ENCODE results near the gene LY86.

LY86 gene

DNA sequence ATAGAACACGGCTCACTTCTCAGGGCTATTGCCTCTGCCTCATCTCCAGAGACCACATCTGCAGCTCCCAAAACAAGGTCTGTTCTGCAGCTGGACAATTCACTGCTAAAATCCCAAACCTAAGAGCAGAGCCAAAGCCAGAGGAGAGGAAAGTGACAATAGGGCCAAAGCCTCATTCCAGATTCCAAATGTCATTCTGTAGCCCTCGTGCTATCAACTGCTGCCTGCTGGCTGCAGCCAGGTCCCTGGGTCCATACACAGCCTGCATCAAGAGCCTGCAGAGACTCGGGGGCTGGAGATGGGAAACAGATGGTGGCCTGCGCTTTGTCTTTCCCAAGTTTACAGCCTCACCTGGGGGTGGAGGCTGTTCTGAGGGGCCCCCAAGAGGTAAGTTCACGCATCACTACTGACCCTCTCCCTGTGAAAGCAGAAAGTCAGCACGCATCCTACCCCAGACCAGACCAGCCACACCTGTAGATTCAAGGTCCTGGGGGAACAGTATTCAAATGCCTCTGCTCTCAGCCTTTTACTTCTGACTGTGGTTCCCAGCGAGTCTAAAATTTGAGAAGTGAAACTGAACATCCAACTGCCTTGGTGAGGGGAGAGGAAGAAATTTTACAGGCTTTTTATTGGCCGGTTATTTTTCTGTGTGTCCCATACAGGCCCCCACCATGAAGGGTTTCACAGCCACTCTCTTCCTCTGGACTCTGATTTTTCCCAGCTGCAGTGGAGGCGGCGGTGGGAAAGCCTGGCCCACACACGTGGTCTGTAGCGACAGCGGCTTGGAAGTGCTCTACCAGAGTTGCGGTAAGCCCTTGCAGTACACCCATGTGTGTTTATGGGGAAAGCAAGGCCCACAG, at the start of gene LY86:
TSS of gene LY86 (plus strand) at position 657 of the 860 bp plus-strand sequence. CDS start at position 672, 15 bp downstream.
- DNase-seq: no peak

DNA sequence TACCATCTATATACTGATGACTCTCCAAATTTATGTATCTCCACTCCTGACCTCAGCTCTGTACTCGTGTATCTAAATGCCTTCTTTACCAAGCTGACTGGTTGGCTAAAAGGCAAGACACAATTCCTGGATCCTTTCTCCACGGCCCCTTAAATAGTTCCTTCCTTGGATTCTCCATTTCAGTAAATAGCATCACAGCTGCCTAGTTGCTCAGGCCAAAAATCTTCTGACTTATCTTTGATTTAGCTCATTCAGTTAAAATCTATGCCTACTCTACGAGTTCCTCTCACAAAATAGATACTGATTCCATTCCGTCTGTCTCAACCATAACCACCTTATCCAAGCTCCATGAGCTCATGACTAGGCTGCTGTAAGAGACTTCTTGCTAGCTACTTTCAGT, 49.5 kb upstream of the LY86 start:
- no peak for DNase-seq

GRCh38 chr6:6542357-6542756, 46.2 kb upstream of the LY86 start:
- no peak for DNase-seq

GRCh38 chr6:6543181-6543879, 45.2 kb upstream of the LY86 start:
- no peak for DNase-seq

DNA sequence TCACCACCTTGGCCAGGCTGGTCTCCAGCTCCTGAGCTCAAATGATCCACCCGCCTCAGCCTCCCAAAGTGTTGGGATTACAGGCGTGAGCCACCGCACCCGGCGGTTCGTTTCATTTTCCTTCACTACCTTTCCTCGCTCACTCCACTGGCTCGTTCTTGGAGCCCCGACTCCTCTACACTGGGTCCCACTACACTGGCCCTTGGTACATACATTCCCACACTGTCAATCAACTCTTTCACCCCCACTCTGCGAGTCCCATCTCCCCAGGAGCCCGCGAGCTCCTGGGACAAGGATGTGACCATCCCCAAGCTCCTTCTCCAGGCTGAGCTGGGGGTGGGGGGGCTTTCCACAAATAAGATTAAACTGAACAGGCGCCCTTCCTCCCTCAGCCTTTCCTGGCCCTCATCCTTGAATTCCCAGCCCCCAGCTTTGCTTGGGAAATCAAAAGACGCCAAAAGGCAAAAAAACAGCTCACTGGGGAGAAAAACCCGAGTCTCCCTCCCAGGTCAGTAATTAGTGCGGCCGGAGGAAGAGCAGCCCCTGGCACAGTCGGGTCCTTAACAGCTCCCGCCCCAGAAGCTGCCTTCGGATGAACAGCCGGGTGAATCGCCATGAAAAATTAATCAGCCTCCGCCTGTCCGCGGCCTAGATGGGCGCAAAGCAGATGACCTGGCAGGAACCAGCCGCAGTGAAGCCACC, 42.8 kb upstream of the LY86 start:
- DNase-seq: peak; percentile 69

- peak; percentile 73 for DNase-seq
Measured at GRCh38 chr6:6546318-6547109, 42.0 kb upstream of the LY86 start.

DNA sequence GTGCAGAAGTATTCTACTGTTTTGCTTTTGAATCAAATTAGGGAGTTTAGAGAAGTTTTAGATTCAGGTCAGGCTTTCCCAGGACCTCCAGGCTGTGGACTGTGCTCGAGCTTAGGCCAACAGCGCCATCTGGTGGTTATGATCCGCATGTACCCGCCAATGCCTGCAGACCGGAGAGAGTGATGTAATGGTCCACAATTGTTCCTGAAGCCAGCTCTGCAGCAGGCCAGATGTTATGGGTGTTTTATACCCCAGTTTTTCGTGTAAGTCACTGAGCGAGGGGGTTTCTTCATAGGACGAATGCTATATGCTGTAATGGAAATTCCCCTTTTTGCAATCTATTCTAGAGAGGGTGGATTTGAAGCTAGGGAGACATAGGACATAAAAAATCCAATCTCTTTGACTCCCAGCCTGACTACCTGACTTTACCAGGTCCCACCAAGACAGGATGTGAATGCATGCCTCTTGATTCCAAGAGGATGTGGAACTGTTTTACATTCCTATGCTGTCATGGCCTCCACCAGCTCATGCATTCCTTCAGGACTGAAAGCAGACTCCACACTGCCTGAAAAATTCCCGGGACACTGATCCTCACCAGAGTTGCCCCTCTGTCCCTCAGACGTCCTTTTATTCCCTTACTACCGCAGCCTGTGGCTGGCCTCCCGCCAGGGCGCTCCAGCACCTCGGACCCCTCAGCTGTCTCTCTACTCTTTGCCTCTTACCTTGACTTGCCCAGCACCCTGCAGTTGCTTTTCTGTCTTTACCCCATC, 41.2 kb upstream of the LY86 start:
- DNase-seq: peak; percentile 94

- no peak for DNase-seq
Measured at GRCh38 chr6:6556161-6556737, 32.3 kb upstream of the LY86 start.

- peak; percentile 79 for DNase-seq
Measured at GRCh38 chr6:6556738-6557503, 31.6 kb upstream of the LY86 start.

GRCh38 chr6:6557504-6557839, 31.0 kb upstream of the LY86 start:
- no peak for DNase-seq

DNA sequence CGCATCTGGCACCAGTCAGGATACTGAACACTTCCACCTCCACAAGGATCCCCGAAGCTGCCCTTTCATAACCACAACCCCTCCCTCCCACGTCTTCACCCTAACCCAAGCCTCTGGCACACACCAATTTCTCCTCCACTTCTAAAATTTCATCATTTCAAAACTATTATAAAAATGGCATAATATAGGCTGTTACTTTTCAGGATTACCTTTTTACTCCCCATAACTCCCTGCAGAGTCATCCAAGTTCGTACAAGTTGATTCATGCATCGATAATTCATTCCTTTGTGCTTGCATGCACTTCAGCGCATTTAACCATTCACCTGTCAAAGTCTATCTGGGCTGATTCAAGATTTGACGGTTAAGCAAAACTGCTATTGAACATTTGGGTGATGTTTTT, 30.6 kb upstream of the LY86 start:
- no peak for DNase-seq

- no peak for DNase-seq
Measured at GRCh38 chr6:6559994-6560570, 28.4 kb upstream of the LY86 start.

DNA sequence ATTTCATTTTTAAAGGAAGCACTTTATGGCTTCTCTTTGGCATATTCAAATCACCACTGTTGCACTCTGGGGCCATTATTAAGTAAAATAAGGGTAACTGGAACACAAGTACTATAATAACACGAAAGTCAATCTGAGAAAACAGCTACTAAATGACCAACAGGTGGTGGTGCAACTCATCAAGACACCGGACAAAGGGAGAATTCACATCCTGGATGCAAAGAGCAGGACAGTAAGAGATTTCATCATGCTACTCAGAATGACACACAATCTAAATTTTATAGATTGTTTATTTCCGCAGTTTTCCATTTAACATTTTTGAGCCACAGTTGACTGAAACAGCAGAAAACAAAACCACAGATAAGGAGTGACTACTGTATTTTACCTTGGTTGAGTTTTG, 27.6 kb upstream of the LY86 start:
- DNase-seq: no peak

DNA sequence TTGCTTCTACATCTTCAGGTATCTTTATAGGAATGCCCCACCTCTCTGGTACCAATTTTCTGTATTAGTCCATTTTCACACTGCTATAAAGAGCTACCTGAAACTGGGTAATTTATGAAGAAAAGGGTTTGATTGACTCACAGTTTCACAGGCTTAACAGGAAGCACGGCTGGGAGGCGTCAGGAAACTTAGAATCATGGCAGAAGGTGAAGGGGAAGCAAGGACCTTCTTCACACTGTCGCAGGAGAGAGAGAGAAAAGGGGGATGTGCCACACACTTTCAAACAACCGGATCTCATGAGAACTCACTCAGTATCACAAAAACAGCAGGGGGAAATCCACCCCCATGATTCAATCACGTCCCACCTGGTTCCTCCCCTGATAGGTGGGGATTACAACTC, 24.4 kb upstream of the LY86 start:
- no peak for DNase-seq

DNA sequence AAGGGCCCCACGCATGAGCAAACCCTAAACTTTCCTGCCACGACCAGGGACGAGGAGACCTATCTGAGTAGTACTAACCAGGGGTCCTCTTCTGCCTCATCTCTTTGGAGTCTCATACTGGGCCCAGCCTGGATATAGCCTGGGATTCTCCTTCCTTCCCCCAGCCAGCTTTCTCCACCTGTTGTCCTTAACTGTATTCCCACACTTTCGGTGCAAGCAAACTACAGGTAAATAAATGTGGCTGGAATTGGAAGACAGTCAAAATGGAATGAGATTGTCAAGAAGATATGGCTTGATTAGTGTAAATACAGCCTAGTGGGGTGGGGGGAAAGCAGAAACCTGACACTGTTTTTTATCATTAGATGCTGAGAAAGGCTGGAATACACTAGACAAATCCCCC, 23.5 kb upstream of the LY86 start:
- DNase-seq: no peak

GRCh38 chr6:6565488-6565887, 23.0 kb upstream of the LY86 start:
- DNase-seq: no peak

- DNase-seq: no peak
Measured at GRCh38 chr6:6566766-6567165, 21.8 kb upstream of the LY86 start.

DNA sequence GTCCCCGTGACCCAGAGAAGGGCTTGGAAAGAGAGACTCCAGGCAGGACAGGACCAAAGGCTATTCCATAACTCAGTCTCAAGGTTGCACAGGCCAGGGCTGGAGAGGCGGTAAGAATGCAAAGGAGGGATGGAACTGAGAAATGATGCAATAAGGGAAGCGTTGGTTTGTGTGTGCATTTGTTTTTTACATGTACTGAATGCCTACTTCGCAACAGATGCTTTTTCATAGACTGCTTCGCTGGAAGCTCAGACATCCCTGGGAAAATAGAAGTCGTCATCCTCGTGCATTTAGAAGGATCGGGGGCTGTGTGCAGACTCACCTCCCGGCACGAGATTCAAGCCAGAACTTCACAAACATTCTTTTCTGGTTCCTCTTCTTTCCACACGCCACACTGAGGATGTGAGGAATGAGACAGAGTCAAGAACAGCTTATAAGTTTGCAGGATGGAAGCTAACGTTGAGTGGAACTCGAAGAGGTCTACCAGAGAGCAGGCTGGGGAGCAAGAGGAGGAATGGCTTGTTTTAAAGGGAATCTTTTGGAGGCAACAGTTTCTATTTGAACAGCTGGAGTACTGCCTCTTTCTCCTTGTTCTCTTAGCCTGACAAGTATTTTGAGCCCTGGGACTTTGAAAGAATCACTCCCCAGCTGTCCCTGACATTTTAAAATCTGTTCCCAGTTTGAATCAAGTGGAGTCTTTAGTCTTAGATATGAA, 19.3 kb upstream of the LY86 start:
- DNase-seq: no peak

DNA sequence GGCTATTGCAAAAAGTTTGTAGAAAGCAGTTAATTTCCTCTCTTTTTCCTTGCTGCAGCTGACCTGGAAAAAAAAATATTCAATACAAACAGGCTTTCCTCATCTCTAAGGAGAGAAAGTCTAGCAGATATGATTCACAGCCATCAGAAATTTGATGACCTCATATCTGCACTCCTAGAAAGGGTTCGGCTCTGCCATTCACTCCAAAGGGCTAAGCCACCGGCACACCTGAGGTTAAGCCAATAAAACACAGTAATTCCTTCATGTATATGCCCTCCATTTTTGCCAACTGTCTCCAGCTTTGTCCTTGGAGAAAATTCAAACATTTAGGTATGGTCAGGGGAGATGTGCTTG, 18.7 kb upstream of the LY86 start:
- DNase-seq: no peak
